CD14-positive monocyte (primary cell): ENCODE data around the gene OTOG. TPM values are rescaled to one million over a fixed set of nuclear protein-coding genes. Genes with fewer than 3 reads are reported as not detected.

Experiments used
- DNase-seq, 3 donors: peaks; one replicate each; pipeline ENCODE4 v3.0.0-alpha.2; 2011 to 2022
- H2AFZ ChIP-seq: 2 replicates; pipeline ENCODE4 v1.6.0; 2012; ENCODE audit warnings: mild to moderate bottlenecking, low read depth, low read length, inconsistent platforms; ENCODE audit not compliant: insufficient read depth, poor library complexity, severe bottlenecking
- H3K27ac ChIP-seq, 2 donors: 1 replicate in 1 of 2; 2 replicates in 1 of 2; pipeline ENCODE4 v1.5.1; 2012 to 2013; ENCODE audit warnings: low read length in 2 of 2, control low read depth in 1 of 2, inconsistent platforms in 1 of 2, low read depth in 1 of 2, mild to moderate bottlenecking in 1 of 2
- H3K27me3 ChIP-seq, 2 donors: one replicate each; pipeline versions ENCODE4 v1.6.0 to v1.6.1; 2011 to 2013; ENCODE audit warnings: low read length in 2 of 2; ENCODE audit not compliant: control insufficient read depth in 2 of 2, insufficient read depth in 2 of 2
- H3K36me3 ChIP-seq, 2 donors: replicated peaks in 1 of 2; 1 replicate in 1 of 2; 2 replicates in 1 of 2; pipeline versions ENCODE4 v1.5.1 to v1.6.1; 2012 to 2013; ENCODE audit warnings: low read length in 2 of 2, control low read depth in 1 of 2, inconsistent platforms in 1 of 2, mild to moderate bottlenecking in 1 of 2; ENCODE audit not compliant: insufficient read depth in 2 of 2, control insufficient read depth in 1 of 2
- H3K4me1 ChIP-seq, 2 donors: 1 replicate in 1 of 2; 2 replicates in 1 of 2; pipeline versions ENCODE4 v1.5.1 to v1.6.1; 2012 to 2013; ENCODE audit warnings: low read length in 2 of 2, control low read depth in 1 of 2, inconsistent platforms in 1 of 2, mild to moderate bottlenecking in 1 of 2, moderate library complexity in 1 of 2; ENCODE audit not compliant: insufficient read depth in 2 of 2, control insufficient read depth in 1 of 2
- H3K4me2 ChIP-seq: replicated peaks from 2 replicates; pipeline ENCODE3; 2012; ENCODE audit warnings: low read length, moderate library complexity, mild to moderate bottlenecking; ENCODE audit not compliant: poor library complexity, severe bottlenecking; ENCODE audit errors: extremely low read depth
- H3K4me3 ChIP-seq, 3 experiments: fragments of 200-600 bp in 1 of 3; sonication (generic) in 1 of 3; replicated peaks in 1 of 3; 1 replicate in 2 of 3; 2 replicates in 1 of 3; pipeline ENCODE4 v1.5.1; 2011 to 2013; ENCODE audit warnings: low read length in 3 of 3, mild to moderate bottlenecking in 3 of 3, control low read depth in 2 of 3, low read depth in 2 of 3, inconsistent platforms in 1 of 3, moderate library complexity in 1 of 3
- H3K79me2 ChIP-seq: 2 replicates; pipeline ENCODE4 v1.6.0; 2012; ENCODE audit warnings: mild to moderate bottlenecking, control low read depth, inconsistent platforms, low read length, moderate library complexity; ENCODE audit not compliant: insufficient read depth
- H3K9ac ChIP-seq: 2 replicates; pipeline ENCODE4 v1.6.0; 2017; ENCODE audit warnings: low read length, mild to moderate bottlenecking; ENCODE audit not compliant: insufficient read depth, poor library complexity, severe bottlenecking
- H3K9me3 ChIP-seq, 2 donors: replicated peaks in 1 of 2; 1 replicate in 1 of 2; 2 replicates in 1 of 2; pipeline versions ENCODE4 v1.5.1 to v1.6.1; 2012 to 2013; ENCODE audit warnings: low read length in 2 of 2, control low read depth in 1 of 2; ENCODE audit not compliant: control insufficient read depth in 1 of 2, insufficient read depth in 1 of 2
- H4K20me1 ChIP-seq: 2 replicates; pipeline ENCODE4 v1.6.0; 2012; ENCODE audit warnings: mild to moderate bottlenecking, low read length, control low read depth, moderate library complexity; ENCODE audit not compliant: insufficient read depth
- H3K27ac Mint-ChIP-seq, 7 donors: one replicate each; pipeline ENCODE4 v1.8.0; 2020; ENCODE audit warnings: mild to moderate bottlenecking in 7 of 7, mixed read lengths in 7 of 7, moderate library complexity in 6 of 7, inconsistent platforms in 2 of 7
- H3K27me3 Mint-ChIP-seq, 3 donors: one replicate each; pipeline ENCODE4 v1.8.0; 2021 to 2022; ENCODE audit warnings: low read depth in 3 of 3, mild to moderate bottlenecking in 3 of 3, mixed read lengths in 3 of 3, moderate library complexity in 3 of 3, inconsistent platforms in 1 of 3
- H3K36me3 Mint-ChIP-seq, 2 donors: one replicate each; pipeline ENCODE4 v1.8.0; 2020; ENCODE audit warnings: mixed read lengths in 2 of 2, inconsistent platforms in 1 of 2, mild to moderate bottlenecking in 1 of 2
- H3K4me1 Mint-ChIP-seq: one replicate; pipeline ENCODE4 v1.8.0; 2020; ENCODE audit warnings: mild to moderate bottlenecking, mixed read lengths
- H3K4me3 Mint-ChIP-seq, 2 donors: one replicate each; pipeline ENCODE4 v1.8.0; 2020; ENCODE audit warnings: mild to moderate bottlenecking in 2 of 2, mixed read lengths in 2 of 2, moderate library complexity in 1 of 2
- H3K9me3 Mint-ChIP-seq, 7 donors: one replicate each; pipeline ENCODE4 v1.8.0; 2020 to 2022; ENCODE audit warnings: mixed read lengths in 7 of 7, mild to moderate bottlenecking in 6 of 7, moderate library complexity in 6 of 7, inconsistent platforms in 2 of 7
- WGBS: methylation state at CpG from one replicate; pipeline ENCODE4 v1.1.5; 2013; ENCODE audit warnings: missing lambda C conversion rate; ENCODE audit not compliant: insufficient coverage; 5-methylcytosine and 5-hydroxymethylcytosine counted together
- intact Hi-C, 2 donors: fragments of 100-400 bp; cut with micrococcal nuclease; formaldehyde crosslinking; loops; one replicate each; pipeline versions ENCODE4 v1.15.0 to v1.15.1; 2023
- polyA plus RNA-seq, 3 donors: library from polyadenylated mRNA; depleted of rRNA in 1 of 3; unstranded in 2 of 3; stranded (reverse) in 1 of 3; fragments of 300-500 nt in 2 of 3; fragments of >200 nt in 1 of 3; fragmentation: Illumina TruSeq in 2 of 3; gene quantifications; 1 replicate in 2 of 3; 2 replicates in 1 of 3; pipeline ENCODE4 v1.2.3, GENCODE V29; 2012 to 2021
- TF ChIP-seq, protein P1 (sequence below): fragments of 200-600 bp; IDR thresholded peaks from one replicate; pipeline ENCODE4 v1.8.0; 2022; ENCODE audit warnings: antibody characterized with exemption, mild to moderate bottlenecking

OTOG gene
- polyA plus RNA-seq, 3 donors, result not detected

DNA sequence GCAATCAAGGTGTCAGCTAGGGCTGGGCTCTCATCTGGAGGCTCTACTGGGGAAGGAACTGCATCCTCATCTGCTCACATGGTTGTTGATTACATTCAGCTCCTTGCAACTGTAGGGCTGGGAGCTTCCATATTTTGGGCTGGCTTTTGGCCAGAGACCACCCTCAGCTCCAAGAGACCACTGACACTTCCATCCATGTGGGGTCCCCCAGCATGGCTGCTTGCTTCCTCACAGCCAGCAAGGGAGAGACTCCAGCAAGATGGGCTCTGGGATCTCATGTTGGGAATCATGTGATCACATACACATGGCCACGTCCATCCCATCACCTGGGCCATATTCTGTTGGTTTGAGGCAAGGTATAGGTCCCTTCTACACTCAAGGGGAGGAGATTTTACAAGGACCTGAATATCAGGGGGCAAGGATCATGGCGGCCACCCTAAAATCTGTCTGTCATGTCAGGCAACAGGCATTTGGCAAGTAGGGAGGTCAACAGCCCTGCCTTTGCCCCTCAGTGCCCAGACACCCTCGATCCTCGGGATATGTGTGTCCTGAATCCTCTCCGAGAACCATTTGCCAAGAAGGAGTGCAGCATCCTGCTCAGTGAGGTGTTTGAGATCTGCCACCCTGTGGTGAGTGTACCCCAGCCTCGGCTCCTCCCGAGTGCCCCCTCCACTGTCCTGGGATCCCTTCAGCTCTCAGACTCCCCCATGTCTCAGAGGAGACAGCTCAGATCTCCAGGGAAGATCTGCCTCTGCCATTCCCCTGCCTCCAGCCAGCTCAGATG, 48.7 kb downstream of the OTOG start:
- Histone ChIP-seq H3K4me3 (no peak overlapping the region), H3K9me3 (no peaks in the 10 kb centered on the region), H2AFZ (no peak overlapping the region), H3K27me3 (no peaks in the 10 kb centered on the region), H3K36me3 (no peaks in the 10 kb centered on the region), H4K20me1 (no peaks in the 10 kb centered on the region), H3K4me1 (no peaks in the 10 kb centered on the region), H3K4me2 (no peak overlapping the region), H3K9ac (no peak overlapping the region), H3K79me2 (no peaks in the 10 kb centered on the region), H3K27ac (no peak overlapping the region)
- intact Hi-C loops, result no loop called here
- Mint-ChIP-seq H3K4me1 (no peaks in the 10 kb centered on the region), H3K27ac (no peak overlapping the region), H3K9me3 (peaks cover 0 to 6% (median 0%) of the 10 kb centered on the region in 7 donors), H3K4me3 (no peak overlapping the region), H3K27me3 (peaks cover 6 to 8% (median 6%) of the 10 kb centered on the region in 3 donors), H3K36me3 (no peaks in the 10 kb centered on the region)
- TF ChIP-seq, protein P1, sequence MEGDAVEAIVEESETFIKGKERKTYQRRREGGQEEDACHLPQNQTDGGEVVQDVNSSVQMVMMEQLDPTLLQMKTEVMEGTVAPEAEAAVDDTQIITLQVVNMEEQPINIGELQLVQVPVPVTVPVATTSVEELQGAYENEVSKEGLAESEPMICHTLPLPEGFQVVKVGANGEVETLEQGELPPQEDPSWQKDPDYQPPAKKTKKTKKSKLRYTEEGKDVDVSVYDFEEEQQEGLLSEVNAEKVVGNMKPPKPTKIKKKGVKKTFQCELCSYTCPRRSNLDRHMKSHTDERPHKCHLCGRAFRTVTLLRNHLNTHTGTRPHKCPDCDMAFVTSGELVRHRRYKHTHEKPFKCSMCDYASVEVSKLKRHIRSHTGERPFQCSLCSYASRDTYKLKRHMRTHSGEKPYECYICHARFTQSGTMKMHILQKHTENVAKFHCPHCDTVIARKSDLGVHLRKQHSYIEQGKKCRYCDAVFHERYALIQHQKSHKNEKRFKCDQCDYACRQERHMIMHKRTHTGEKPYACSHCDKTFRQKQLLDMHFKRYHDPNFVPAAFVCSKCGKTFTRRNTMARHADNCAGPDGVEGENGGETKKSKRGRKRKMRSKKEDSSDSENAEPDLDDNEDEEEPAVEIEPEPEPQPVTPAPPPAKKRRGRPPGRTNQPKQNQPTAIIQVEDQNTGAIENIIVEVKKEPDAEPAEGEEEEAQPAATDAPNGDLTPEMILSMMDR, result no peak
- DNase-seq, result no peak
- WGBS, result 85% methylated on average over 4 of the region's 7 CpGs

DNA sequence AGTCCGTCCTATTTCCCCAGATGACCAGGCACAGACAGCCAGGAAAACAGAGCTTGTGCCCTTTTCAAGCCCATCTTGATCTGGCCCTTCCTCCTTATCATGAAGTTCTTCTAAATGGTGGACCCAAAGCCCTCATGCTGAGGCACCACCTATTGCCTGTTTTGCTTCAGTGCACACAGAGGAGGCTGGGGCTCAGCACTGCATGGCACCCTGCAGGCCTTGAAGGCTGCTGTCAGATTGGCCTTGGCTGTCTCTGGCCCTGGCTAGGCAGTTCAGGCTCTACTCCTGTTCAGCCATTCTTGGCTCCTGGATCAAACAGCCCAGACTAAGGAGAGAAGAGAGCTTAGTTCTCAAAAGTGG, 49.2 kb downstream of the OTOG start:
- H3K27me3 ChIP-seq, result no peaks in the 10 kb centered on the region
- Mint-ChIP-seq H3K27me3 (peaks cover 6 to 11% (median 8%) of the 10 kb centered on the region in 3 donors), H3K27ac (no peak overlapping the region), H3K4me1 (no peaks in the 10 kb centered on the region), H3K4me3 (no peak overlapping the region), H3K36me3 (no peaks in the 10 kb centered on the region), H3K9me3 (peaks cover 0 to 6% (median 0%) of the 10 kb centered on the region in 7 donors)
- DNase-seq, result no peak
- WGBS, result 82% methylated on average over 1 of the region's 1 CpG
- H3K79me2 ChIP-seq, result no peaks in the 10 kb centered on the region
- TF ChIP-seq, protein P1, result no peak
- intact Hi-C loops, result no loop called here
- no peaks in the 10 kb centered on the region for H3K36me3 ChIP-seq
- H3K9me3 ChIP-seq, result no peaks in the 10 kb centered on the region
- no peaks in the 10 kb centered on the region for H3K4me1 ChIP-seq
- no peaks in the 10 kb centered on the region for H4K20me1 ChIP-seq
- H3K4me2 ChIP-seq, result no peak overlapping the region
- no peak overlapping the region for H3K9ac ChIP-seq
- no peak overlapping the region for H3K27ac ChIP-seq
- H3K4me3 ChIP-seq, result no peak overlapping the region
- H2AFZ ChIP-seq, result no peak overlapping the region
